Measurements from ENCODE around the gene HECTD2.

The HECTD2 gene

GRCh38 chr10:91545838-91546237 lies 135.7 kb downstream of the HECTD2 start:
- Histone ChIP-seq H3K36me3 (ENCODE audit: control insufficient read depth, insufficient read depth, low read length) (no peaks in the 10 kb centered on the region), H3K9me3 (ENCODE audit: control insufficient read depth, low read length) (no peaks in the 10 kb centered on the region), H3K4me1 (ENCODE audit: control insufficient read depth, insufficient read depth, low read length) (no peaks in the 10 kb centered on the region), H3K4me3 (ENCODE audit: insufficient read depth, low read depth, low read length) (no peak overlapping the region), H3K27ac (ENCODE audit: insufficient read depth, low read depth, low read length, poor library complexity, severe bottlenecking) (no peak overlapping the region), H3K27me3 (ENCODE audit: control insufficient read depth, insufficient read depth, low read length, poor library complexity, severe bottlenecking) (no peaks in the 10 kb centered on the region)
- 90 to 92% methylated on average over 3 of the region's 3 CpGs for WGBS, 2 experiments

GRCh38 chr10:91549262-91549661 lies 139.1 kb downstream of the HECTD2 start:
- WGBS, 2 experiments: 88 to 94% methylated on average over 3 of the region's 3 CpGs

GRCh38 chr10:91550021-91550420 lies 139.9 kb downstream of the HECTD2 start:
- H3K36me3 ChIP-seq (ENCODE audit: control insufficient read depth, insufficient read depth, low read length): no peaks in the 10 kb centered on the region
- no peak overlapping the region for H3K27ac ChIP-seq (ENCODE audit: insufficient read depth, low read depth, low read length, poor library complexity, severe bottlenecking)
- 89 to 90% methylated on average over 4 of the region's 4 CpGs for whole genome bisulfite sequencing, 2 experiments
- H3K9me3 ChIP-seq (ENCODE audit: control insufficient read depth, low read length): no peaks in the 10 kb centered on the region
- H3K27me3 ChIP-seq (ENCODE audit: control insufficient read depth, insufficient read depth, low read length, poor library complexity, severe bottlenecking): no peaks in the 10 kb centered on the region
- H3K4me1 ChIP-seq (ENCODE audit: control insufficient read depth, insufficient read depth, low read length): peaks cover 4% of the 10 kb centered on the region
- no peak overlapping the region for H3K4me3 ChIP-seq (ENCODE audit: insufficient read depth, low read depth, low read length)

More at GRCh38 chr10:91549262-91549661, 139.1 kb downstream of the HECTD2 start:
- Histone ChIP-seq H3K36me3 (ENCODE audit: control insufficient read depth, insufficient read depth, low read length) (no peaks in the 10 kb centered on the region), H3K4me3 (ENCODE audit: insufficient read depth, low read depth, low read length) (no peak overlapping the region), H3K9me3 (ENCODE audit: control insufficient read depth, low read length) (no peaks in the 10 kb centered on the region), H3K27me3 (ENCODE audit: control insufficient read depth, insufficient read depth, low read length, poor library complexity, severe bottlenecking) (no peaks in the 10 kb centered on the region), H3K27ac (ENCODE audit: insufficient read depth, low read depth, low read length, poor library complexity, severe bottlenecking) (no peak overlapping the region), H3K4me1 (ENCODE audit: control insufficient read depth, insufficient read depth, low read length) (peaks cover 4% of the 10 kb centered on the region)

- no peaks in the 10 kb centered on the region for H3K36me3 ChIP-seq (ENCODE audit: control insufficient read depth, insufficient read depth, low read length)
- H3K9me3 ChIP-seq (ENCODE audit: control insufficient read depth, low read length): no peaks in the 10 kb centered on the region
- no peak overlapping the region for H3K27ac ChIP-seq (ENCODE audit: insufficient read depth, low read depth, low read length, poor library complexity, severe bottlenecking)
- no peaks in the 10 kb centered on the region for H3K27me3 ChIP-seq (ENCODE audit: control insufficient read depth, insufficient read depth, low read length, poor library complexity, severe bottlenecking)
- 45 to 49% methylated on average over 8 of the region's 8 CpGs for WGBS, 2 experiments
- peaks cover 4% of the 10 kb centered on the region for H3K4me1 ChIP-seq (ENCODE audit: control insufficient read depth, insufficient read depth, low read length)
- H3K4me3 ChIP-seq (ENCODE audit: insufficient read depth, low read depth, low read length): no peak overlapping the region
These were observed 141.7 kb downstream of the HECTD2 start for GRCh38 chr10:91551856-91552255.

- peaks cover 4% of the 10 kb centered on the region for H3K4me1 ChIP-seq (ENCODE audit: control insufficient read depth, insufficient read depth, low read length)
- no peaks in the 10 kb centered on the region for H3K27me3 ChIP-seq (ENCODE audit: control insufficient read depth, insufficient read depth, low read length, poor library complexity, severe bottlenecking)
- WGBS, 2 experiments: 90 to 94% methylated on average over 11 of the region's 11 CpGs
- H3K27ac ChIP-seq (ENCODE audit: insufficient read depth, low read depth, low read length, poor library complexity, severe bottlenecking): no peak overlapping the region
- no peaks in the 10 kb centered on the region for H3K36me3 ChIP-seq (ENCODE audit: control insufficient read depth, insufficient read depth, low read length)
- no peaks in the 10 kb centered on the region for H3K9me3 ChIP-seq (ENCODE audit: control insufficient read depth, low read length)
- no peak overlapping the region for H3K4me3 ChIP-seq (ENCODE audit: insufficient read depth, low read depth, low read length)
These were observed 142.3 kb downstream of the HECTD2 start for GRCh38 chr10:91552274-91553095.

GRCh38 chr10:91555455-91555854 lies 145.3 kb downstream of the HECTD2 start:
- Histone ChIP-seq H3K27me3 (ENCODE audit: control insufficient read depth, insufficient read depth, low read length, poor library complexity, severe bottlenecking) (no peaks in the 10 kb centered on the region), H3K36me3 (ENCODE audit: control insufficient read depth, insufficient read depth, low read length) (no peaks in the 10 kb centered on the region), H3K9me3 (ENCODE audit: control insufficient read depth, low read length) (no peaks in the 10 kb centered on the region), H3K4me3 (ENCODE audit: insufficient read depth, low read depth, low read length) (no peak overlapping the region), H3K4me1 (ENCODE audit: control insufficient read depth, insufficient read depth, low read length) (peaks cover 4% of the 10 kb centered on the region), H3K27ac (ENCODE audit: insufficient read depth, low read depth, low read length, poor library complexity, severe bottlenecking) (no peak overlapping the region)

GRCh38 chr10:91556691-91557566 lies 146.8 kb downstream of the HECTD2 start:
- H3K27ac ChIP-seq (ENCODE audit: insufficient read depth, low read depth, low read length, poor library complexity, severe bottlenecking): no peak overlapping the region
- H3K27me3 ChIP-seq (ENCODE audit: control insufficient read depth, insufficient read depth, low read length, poor library complexity, severe bottlenecking): no peaks in the 10 kb centered on the region
- no peaks in the 10 kb centered on the region for H3K9me3 ChIP-seq (ENCODE audit: control insufficient read depth, low read length)
- WGBS, 2 experiments: 94 to 96% methylated on average over 11 to 12 of the region's 12 CpGs
- H3K36me3 ChIP-seq (ENCODE audit: control insufficient read depth, insufficient read depth, low read length): no peaks in the 10 kb centered on the region
- no peak overlapping the region for H3K4me3 ChIP-seq (ENCODE audit: insufficient read depth, low read depth, low read length)
- H3K4me1 ChIP-seq (ENCODE audit: control insufficient read depth, insufficient read depth, low read length): peaks cover 3% of the 10 kb centered on the region

- H3K4me3 ChIP-seq (ENCODE audit: insufficient read depth, low read depth, low read length): no peak overlapping the region
- no peaks in the 10 kb centered on the region for H3K9me3 ChIP-seq (ENCODE audit: control insufficient read depth, low read length)
- H3K27me3 ChIP-seq (ENCODE audit: control insufficient read depth, insufficient read depth, low read length, poor library complexity, severe bottlenecking): no peaks in the 10 kb centered on the region
- no peak overlapping the region for H3K27ac ChIP-seq (ENCODE audit: insufficient read depth, low read depth, low read length, poor library complexity, severe bottlenecking)
- no peaks in the 10 kb centered on the region for H3K36me3 ChIP-seq (ENCODE audit: control insufficient read depth, insufficient read depth, low read length)
- H3K4me1 ChIP-seq (ENCODE audit: control insufficient read depth, insufficient read depth, low read length): no peaks in the 10 kb centered on the region
- 79 to 88% methylated on average over 2 of the region's 2 CpGs for WGBS, 2 experiments
These were observed 147.5 kb downstream of the HECTD2 start for GRCh38 chr10:91557651-91558111.

- Histone ChIP-seq H3K4me1 (ENCODE audit: control insufficient read depth, insufficient read depth, low read length) (no peaks in the 10 kb centered on the region), H3K36me3 (ENCODE audit: control insufficient read depth, insufficient read depth, low read length) (no peaks in the 10 kb centered on the region), H3K27ac (ENCODE audit: insufficient read depth, low read depth, low read length, poor library complexity, severe bottlenecking) (no peak overlapping the region), H3K27me3 (ENCODE audit: control insufficient read depth, insufficient read depth, low read length, poor library complexity, severe bottlenecking) (no peaks in the 10 kb centered on the region), H3K4me3 (ENCODE audit: insufficient read depth, low read depth, low read length) (no peak overlapping the region), H3K9me3 (ENCODE audit: control insufficient read depth, low read length) (no peaks in the 10 kb centered on the region)
- 81 to 91% methylated on average over 3 of the region's 3 CpGs for WGBS, 2 experiments
These were observed 148.3 kb downstream of the HECTD2 start for GRCh38 chr10:91558473-91558872.

- no peaks in the 10 kb centered on the region for H3K4me1 ChIP-seq (ENCODE audit: control insufficient read depth, insufficient read depth, low read length)
- no peak overlapping the region for H3K4me3 ChIP-seq (ENCODE audit: insufficient read depth, low read depth, low read length)
- no peaks in the 10 kb centered on the region for H3K27me3 ChIP-seq (ENCODE audit: control insufficient read depth, insufficient read depth, low read length, poor library complexity, severe bottlenecking)
- H3K36me3 ChIP-seq (ENCODE audit: control insufficient read depth, insufficient read depth, low read length): no peaks in the 10 kb centered on the region
- no peak overlapping the region for H3K27ac ChIP-seq (ENCODE audit: insufficient read depth, low read depth, low read length, poor library complexity, severe bottlenecking)
- no peaks in the 10 kb centered on the region for H3K9me3 ChIP-seq (ENCODE audit: control insufficient read depth, low read length)
- WGBS, 2 experiments: 89 to 92% methylated on average over 1 of the region's 1 CpG
These were observed 149.0 kb downstream of the HECTD2 start for GRCh38 chr10:91559169-91559568.

Data from ectodermal cell (in vitro differentiated cells).